WTC11 (cell line): ENCODE measurements around the gene C10orf71.

ENCODE experiments used
- ATF1 ChIP-seq: sonication (generic); formaldehyde crosslinking; IDR thresholded peaks from 2 replicates; pipeline ENCODE4 v1.8.1; 2023; ENCODE audit warnings: mild to moderate bottlenecking, moderate library complexity, missing genetic modification reagents
- SMAD3 ChIP-seq: sonication (generic); formaldehyde crosslinking; IDR thresholded peaks from 2 replicates; pipeline ENCODE4 v1.8.0; 2022; ENCODE audit warnings: missing genetic modification reagents, mild to moderate bottlenecking, borderline replicate concordance
- TP53 ChIP-seq: sonication (generic); formaldehyde crosslinking; IDR thresholded peaks from 2 replicates; pipeline ENCODE4 v1.8.1; 2023; ENCODE audit warnings: mild to moderate bottlenecking, missing genetic modification reagents
- ZNF317 ChIP-seq: sonication (generic); formaldehyde crosslinking; IDR thresholded peaks from 2 replicates; pipeline ENCODE4 v1.8.1; 2023; ENCODE audit warnings: low read depth, mild to moderate bottlenecking, moderate library complexity, missing genetic modification reagents, borderline replicate concordance
- TF ChIP-seq, protein P1 (sequence below): sonication (generic); formaldehyde crosslinking; IDR thresholded peaks from 2 replicates; pipeline ENCODE4 v1.8.1; 2023; ENCODE audit warnings: mild to moderate bottlenecking, missing genetic modification reagents, borderline replicate concordance
- TF ChIP-seq, protein P2 (sequence below): fragments of 200-600 bp; IDR thresholded peaks from 2 replicates; pipeline ENCODE4 v1.8.0; 2022; ENCODE audit warnings: antibody characterized with exemption
- TF ChIP-seq, protein P3 (sequence below): sonication (generic); formaldehyde crosslinking; conservative IDR thresholded peaks from 2 replicates; pipeline ENCODE4 v1.8.1; 2023; ENCODE audit warnings: mild to moderate bottlenecking, low read depth, missing genetic modification reagents, moderate library complexity
- TF ChIP-seq, protein P4 (sequence below): sonication (generic); formaldehyde crosslinking; IDR thresholded peaks from 2 replicates; pipeline ENCODE4 v1.8.1; 2023; ENCODE audit warnings: mild to moderate bottlenecking, missing genetic modification reagents, moderate library complexity

DNA sequence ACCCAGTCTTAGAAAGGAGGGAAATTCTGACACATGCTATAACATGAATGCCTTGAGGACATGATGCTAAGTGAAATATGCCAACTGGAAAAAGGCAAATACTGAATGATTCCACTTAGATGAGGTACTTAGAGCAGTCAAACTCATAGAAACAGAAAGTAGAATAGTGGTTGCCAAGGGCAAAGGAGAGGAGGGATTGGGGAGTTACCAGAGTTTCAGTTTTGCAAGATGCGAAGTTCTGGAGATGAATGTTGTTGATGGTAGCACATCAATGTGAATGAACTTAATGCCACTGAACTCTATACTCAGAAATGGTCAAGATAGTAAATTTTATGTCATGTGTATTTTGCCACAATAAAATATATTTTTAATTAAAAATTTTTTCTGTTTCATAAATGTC lies 58.0 kb downstream of the C10orf71 start:
- no peak for TF ChIP-seq SMAD3 (CRISPR knock-in tag)
- TF ChIP-seq, protein P1, sequence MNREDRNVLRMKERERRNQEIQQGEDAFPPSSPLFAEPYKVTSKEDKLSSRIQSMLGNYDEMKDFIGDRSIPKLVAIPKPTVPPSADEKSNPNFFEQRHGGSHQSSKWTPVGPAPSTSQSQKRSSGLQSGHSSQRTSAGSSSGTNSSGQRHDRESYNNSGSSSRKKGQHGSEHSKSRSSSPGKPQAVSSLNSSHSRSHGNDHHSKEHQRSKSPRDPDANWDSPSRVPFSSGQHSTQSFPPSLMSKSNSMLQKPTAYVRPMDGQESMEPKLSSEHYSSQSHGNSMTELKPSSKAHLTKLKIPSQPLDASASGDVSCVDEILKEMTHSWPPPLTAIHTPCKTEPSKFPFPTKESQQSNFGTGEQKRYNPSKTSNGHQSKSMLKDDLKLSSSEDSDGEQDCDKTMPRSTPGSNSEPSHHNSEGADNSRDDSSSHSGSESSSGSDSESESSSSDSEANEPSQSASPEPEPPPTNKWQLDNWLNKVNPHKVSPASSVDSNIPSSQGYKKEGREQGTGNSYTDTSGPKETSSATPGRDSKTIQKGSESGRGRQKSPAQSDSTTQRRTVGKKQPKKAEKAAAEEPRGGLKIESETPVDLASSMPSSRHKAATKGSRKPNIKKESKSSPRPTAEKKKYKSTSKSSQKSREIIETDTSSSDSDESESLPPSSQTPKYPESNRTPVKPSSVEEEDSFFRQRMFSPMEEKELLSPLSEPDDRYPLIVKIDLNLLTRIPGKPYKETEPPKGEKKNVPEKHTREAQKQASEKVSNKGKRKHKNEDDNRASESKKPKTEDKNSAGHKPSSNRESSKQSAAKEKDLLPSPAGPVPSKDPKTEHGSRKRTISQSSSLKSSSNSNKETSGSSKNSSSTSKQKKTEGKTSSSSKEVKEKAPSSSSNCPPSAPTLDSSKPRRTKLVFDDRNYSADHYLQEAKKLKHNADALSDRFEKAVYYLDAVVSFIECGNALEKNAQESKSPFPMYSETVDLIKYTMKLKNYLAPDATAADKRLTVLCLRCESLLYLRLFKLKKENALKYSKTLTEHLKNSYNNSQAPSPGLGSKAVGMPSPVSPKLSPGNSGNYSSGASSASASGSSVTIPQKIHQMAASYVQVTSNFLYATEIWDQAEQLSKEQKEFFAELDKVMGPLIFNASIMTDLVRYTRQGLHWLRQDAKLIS: no peak
- no peak for TF ChIP-seq ATF1 (CRISPR knock-in tag)
- TF ChIP-seq, protein P2, sequence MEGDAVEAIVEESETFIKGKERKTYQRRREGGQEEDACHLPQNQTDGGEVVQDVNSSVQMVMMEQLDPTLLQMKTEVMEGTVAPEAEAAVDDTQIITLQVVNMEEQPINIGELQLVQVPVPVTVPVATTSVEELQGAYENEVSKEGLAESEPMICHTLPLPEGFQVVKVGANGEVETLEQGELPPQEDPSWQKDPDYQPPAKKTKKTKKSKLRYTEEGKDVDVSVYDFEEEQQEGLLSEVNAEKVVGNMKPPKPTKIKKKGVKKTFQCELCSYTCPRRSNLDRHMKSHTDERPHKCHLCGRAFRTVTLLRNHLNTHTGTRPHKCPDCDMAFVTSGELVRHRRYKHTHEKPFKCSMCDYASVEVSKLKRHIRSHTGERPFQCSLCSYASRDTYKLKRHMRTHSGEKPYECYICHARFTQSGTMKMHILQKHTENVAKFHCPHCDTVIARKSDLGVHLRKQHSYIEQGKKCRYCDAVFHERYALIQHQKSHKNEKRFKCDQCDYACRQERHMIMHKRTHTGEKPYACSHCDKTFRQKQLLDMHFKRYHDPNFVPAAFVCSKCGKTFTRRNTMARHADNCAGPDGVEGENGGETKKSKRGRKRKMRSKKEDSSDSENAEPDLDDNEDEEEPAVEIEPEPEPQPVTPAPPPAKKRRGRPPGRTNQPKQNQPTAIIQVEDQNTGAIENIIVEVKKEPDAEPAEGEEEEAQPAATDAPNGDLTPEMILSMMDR: no peak
- no peak for TF ChIP-seq ZNF317 (CRISPR knock-in tag)
- TF ChIP-seq, protein P3, sequence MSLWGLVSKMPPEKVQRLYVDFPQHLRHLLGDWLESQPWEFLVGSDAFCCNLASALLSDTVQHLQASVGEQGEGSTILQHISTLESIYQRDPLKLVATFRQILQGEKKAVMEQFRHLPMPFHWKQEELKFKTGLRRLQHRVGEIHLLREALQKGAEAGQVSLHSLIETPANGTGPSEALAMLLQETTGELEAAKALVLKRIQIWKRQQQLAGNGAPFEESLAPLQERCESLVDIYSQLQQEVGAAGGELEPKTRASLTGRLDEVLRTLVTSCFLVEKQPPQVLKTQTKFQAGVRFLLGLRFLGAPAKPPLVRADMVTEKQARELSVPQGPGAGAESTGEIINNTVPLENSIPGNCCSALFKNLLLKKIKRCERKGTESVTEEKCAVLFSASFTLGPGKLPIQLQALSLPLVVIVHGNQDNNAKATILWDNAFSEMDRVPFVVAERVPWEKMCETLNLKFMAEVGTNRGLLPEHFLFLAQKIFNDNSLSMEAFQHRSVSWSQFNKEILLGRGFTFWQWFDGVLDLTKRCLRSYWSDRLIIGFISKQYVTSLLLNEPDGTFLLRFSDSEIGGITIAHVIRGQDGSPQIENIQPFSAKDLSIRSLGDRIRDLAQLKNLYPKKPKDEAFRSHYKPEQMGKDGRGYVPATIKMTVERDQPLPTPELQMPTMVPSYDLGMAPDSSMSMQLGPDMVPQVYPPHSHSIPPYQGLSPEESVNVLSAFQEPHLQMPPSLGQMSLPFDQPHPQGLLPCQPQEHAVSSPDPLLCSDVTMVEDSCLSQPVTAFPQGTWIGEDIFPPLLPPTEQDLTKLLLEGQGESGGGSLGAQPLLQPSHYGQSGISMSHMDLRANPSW (CRISPR knock-in tag): no peak
- TF ChIP-seq, protein P4, sequence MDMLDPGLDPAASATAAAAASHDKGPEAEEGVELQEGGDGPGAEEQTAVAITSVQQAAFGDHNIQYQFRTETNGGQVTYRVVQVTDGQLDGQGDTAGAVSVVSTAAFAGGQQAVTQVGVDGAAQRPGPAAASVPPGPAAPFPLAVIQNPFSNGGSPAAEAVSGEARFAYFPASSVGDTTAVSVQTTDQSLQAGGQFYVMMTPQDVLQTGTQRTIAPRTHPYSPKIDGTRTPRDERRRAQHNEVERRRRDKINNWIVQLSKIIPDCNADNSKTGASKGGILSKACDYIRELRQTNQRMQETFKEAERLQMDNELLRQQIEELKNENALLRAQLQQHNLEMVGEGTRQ (CRISPR knock-in tag): no peak
- TF ChIP-seq TP53 (CRISPR knock-in tag): no peak
